Measurements from ENCODE around the gene SYNE1.
"Not testable (repeated sequence)": the region's sequence is repeated elsewhere in the genome, so short reads cannot be mapped to it uniquely, and the experiment has no call there.

DNA sequence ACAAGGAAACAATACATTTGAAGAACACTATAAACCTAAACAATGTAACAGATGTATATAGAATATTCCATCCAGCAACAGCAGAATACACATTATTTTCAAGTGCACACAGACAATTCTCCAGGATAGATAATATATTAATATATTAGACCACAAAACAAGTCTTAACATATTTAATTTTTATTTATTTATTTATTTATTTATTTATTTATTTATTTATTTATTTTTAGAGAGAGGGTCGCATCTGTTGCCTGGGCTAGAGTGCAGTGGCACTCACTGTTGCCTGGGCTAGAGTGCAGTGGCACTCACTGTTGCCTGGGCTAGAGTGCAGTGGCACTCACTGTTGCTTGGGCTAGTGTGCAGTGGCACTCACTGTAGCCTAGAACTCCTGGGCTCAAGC is 78.4 kb downstream of the SYNE1 start:
- not testable (repeated sequence) for TF ChIP-seq SP1 (CRISPR knock-in tag; conservative IDR thresholded peaks at IDR 0.05); NFYB (CRISPR knock-in tag; conservative IDR thresholded peaks at IDR 0.05; ENCODE audit: low read depth); ZNF138 (CRISPR knock-in tag; conservative IDR thresholded peaks at IDR 0.05); SMAD3 (CRISPR knock-in tag; IDR thresholded peaks at IDR 0.05; ENCODE audit: borderline replicate concordance); TEAD4 (CRISPR knock-in tag; IDR thresholded peaks at IDR 0.05); ESRRA (CRISPR knock-in tag; IDR thresholded peaks at IDR 0.05; ENCODE audit: borderline replicate concordance); FOXJ3 (CRISPR knock-in tag; IDR thresholded peaks at IDR 0.05; ENCODE audit: borderline replicate concordance); NR2C2 (CRISPR knock-in tag; IDR thresholded peaks at IDR 0.05)
- TF ChIP-seq, protein P1, sequence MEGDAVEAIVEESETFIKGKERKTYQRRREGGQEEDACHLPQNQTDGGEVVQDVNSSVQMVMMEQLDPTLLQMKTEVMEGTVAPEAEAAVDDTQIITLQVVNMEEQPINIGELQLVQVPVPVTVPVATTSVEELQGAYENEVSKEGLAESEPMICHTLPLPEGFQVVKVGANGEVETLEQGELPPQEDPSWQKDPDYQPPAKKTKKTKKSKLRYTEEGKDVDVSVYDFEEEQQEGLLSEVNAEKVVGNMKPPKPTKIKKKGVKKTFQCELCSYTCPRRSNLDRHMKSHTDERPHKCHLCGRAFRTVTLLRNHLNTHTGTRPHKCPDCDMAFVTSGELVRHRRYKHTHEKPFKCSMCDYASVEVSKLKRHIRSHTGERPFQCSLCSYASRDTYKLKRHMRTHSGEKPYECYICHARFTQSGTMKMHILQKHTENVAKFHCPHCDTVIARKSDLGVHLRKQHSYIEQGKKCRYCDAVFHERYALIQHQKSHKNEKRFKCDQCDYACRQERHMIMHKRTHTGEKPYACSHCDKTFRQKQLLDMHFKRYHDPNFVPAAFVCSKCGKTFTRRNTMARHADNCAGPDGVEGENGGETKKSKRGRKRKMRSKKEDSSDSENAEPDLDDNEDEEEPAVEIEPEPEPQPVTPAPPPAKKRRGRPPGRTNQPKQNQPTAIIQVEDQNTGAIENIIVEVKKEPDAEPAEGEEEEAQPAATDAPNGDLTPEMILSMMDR (IDR thresholded peaks at IDR 0.05) = not testable (repeated sequence)
- TF ChIP-seq, protein P2, sequence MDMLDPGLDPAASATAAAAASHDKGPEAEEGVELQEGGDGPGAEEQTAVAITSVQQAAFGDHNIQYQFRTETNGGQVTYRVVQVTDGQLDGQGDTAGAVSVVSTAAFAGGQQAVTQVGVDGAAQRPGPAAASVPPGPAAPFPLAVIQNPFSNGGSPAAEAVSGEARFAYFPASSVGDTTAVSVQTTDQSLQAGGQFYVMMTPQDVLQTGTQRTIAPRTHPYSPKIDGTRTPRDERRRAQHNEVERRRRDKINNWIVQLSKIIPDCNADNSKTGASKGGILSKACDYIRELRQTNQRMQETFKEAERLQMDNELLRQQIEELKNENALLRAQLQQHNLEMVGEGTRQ (CRISPR knock-in tag; IDR thresholded peaks at IDR 0.05) = not testable (repeated sequence)
- TF ChIP-seq, protein P3, sequence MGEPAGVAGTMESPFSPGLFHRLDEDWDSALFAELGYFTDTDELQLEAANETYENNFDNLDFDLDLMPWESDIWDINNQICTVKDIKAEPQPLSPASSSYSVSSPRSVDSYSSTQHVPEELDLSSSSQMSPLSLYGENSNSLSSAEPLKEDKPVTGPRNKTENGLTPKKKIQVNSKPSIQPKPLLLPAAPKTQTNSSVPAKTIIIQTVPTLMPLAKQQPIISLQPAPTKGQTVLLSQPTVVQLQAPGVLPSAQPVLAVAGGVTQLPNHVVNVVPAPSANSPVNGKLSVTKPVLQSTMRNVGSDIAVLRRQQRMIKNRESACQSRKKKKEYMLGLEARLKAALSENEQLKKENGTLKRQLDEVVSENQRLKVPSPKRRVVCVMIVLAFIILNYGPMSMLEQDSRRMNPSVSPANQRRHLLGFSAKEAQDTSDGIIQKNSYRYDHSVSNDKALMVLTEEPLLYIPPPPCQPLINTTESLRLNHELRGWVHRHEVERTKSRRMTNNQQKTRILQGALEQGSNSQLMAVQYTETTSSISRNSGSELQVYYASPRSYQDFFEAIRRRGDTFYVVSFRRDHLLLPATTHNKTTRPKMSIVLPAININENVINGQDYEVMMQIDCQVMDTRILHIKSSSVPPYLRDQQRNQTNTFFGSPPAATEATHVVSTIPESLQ (CRISPR knock-in tag; IDR thresholded peaks at IDR 0.05) = not testable (repeated sequence)
- TF ChIP-seq, protein P4, sequence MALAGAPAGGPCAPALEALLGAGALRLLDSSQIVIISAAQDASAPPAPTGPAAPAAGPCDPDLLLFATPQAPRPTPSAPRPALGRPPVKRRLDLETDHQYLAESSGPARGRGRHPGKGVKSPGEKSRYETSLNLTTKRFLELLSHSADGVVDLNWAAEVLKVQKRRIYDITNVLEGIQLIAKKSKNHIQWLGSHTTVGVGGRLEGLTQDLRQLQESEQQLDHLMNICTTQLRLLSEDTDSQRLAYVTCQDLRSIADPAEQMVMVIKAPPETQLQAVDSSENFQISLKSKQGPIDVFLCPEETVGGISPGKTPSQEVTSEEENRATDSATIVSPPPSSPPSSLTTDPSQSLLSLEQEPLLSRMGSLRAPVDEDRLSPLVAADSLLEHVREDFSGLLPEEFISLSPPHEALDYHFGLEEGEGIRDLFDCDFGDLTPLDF (CRISPR knock-in tag; IDR thresholded peaks at IDR 0.05) = not testable (repeated sequence)
- TF ChIP-seq, protein P5, sequence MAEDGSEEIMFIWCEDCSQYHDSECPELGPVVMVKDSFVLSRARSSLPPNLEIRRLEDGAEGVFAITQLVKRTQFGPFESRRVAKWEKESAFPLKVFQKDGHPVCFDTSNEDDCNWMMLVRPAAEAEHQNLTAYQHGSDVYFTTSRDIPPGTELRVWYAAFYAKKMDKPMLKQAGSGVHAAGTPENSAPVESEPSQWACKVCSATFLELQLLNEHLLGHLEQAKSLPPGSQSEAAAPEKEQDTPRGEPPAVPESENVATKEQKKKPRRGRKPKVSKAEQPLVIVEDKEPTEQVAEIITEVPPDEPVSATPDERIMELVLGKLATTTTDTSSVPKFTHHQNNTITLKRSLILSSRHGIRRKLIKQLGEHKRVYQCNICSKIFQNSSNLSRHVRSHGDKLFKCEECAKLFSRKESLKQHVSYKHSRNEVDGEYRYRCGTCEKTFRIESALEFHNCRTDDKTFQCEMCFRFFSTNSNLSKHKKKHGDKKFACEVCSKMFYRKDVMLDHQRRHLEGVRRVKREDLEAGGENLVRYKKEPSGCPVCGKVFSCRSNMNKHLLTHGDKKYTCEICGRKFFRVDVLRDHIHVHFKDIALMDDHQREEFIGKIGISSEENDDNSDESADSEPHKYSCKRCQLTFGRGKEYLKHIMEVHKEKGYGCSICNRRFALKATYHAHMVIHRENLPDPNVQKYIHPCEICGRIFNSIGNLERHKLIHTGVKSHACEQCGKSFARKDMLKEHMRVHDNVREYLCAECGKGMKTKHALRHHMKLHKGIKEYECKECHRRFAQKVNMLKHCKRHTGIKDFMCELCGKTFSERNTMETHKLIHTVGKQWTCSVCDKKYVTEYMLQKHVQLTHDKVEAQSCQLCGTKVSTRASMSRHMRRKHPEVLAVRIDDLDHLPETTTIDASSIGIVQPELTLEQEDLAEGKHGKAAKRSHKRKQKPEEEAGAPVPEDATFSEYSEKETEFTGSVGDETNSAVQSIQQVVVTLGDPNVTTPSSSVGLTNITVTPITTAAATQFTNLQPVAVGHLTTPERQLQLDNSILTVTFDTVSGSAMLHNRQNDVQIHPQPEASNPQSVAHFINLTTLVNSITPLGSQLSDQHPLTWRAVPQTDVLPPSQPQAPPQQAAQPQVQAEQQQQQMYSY (CRISPR knock-in tag; IDR thresholded peaks at IDR 0.05) = not testable (repeated sequence)
- TF ChIP-seq, protein P6, sequence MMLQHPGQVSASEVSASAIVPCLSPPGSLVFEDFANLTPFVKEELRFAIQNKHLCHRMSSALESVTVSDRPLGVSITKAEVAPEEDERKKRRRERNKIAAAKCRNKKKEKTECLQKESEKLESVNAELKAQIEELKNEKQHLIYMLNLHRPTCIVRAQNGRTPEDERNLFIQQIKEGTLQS (CRISPR knock-in tag; conservative IDR thresholded peaks at IDR 0.05) = not testable (repeated sequence)

All from WTC11 (cell line).